ENCODE data around the gene PRSS36. TPM values are rescaled to one million over a fixed set of nuclear protein-coding genes. Genes with fewer than 3 reads are reported as not detected.

Gene PRSS36
- total RNA-seq, 1 donor from 2014 or later: 0.39 TPM

GRCh38 chr16:31128711-31129567 lies 20.9 kb downstream of the PRSS36 start:
- DNase-seq (ENCODE audit: low read depth in 2 of 2): no peak

GRCh38 chr16:31127182-31127581 lies 22.7 kb downstream of the PRSS36 start:
- DNase-seq (ENCODE audit: low read depth in 2 of 2): no peak

- no peak for DNase-seq (ENCODE audit: low read depth in 2 of 2)
Observed at GRCh38 chr16:31125844-31126243, 24.0 kb downstream of the PRSS36 start.

- no peak for DNase-seq (ENCODE audit: low read depth in 2 of 2)
Observed at GRCh38 chr16:31120129-31120528, 29.7 kb downstream of the PRSS36 start.

- DNase-seq (ENCODE audit: low read depth in 2 of 2): no peak
Observed at GRCh38 chr16:31118223-31119155, 31.4 kb downstream of the PRSS36 start.

- peak; percentile 92 to 99 for DNase-seq (ENCODE audit: low read depth in 2 of 2)
Observed at GRCh38 chr16:31117384-31118222, 32.3 kb downstream of the PRSS36 start, which contains the start of gene KAT8. KAT8 (plus strand) TSS chr16:31117664; CDS start chr16:31117682, 18 bp downstream.

- no peak for DNase-seq (ENCODE audit: low read depth in 2 of 2)
Observed at GRCh38 chr16:31114468-31114867, 35.4 kb downstream of the PRSS36 start.

GRCh38 chr16:31113121-31114120 lies 36.4 kb downstream of the PRSS36 start:
- no peak for DNase-seq (ENCODE audit: low read depth in 2 of 2)

GRCh38 chr16:31112711-31113110 lies 37.2 kb downstream of the PRSS36 start:
- no peak for DNase-seq (ENCODE audit: low read depth in 2 of 2)

- DNase-seq (ENCODE audit: low read depth in 2 of 2): no peak
Observed at GRCh38 chr16:31111881-31112466, 37.9 kb downstream of the PRSS36 start.

GRCh38 chr16:31110106-31111034 lies 39.5 kb downstream of the PRSS36 start:
- no peak for DNase-seq (ENCODE audit: low read depth in 2 of 2)

GRCh38 chr16:31109622-31110021 lies 40.2 kb downstream of the PRSS36 start:
- DNase-seq (ENCODE audit: low read depth in 2 of 2): no peak

GRCh38 chr16:31108794-31109558 lies 40.9 kb downstream of the PRSS36 start:
- no peak for DNase-seq (ENCODE audit: low read depth in 2 of 2)

- peak; percentile 27 to 70 for DNase-seq (ENCODE audit: low read depth in 2 of 2)
Observed at GRCh38 chr16:31108035-31108793, 41.7 kb downstream of the PRSS36 start, which contains the start of gene BCKDK. BCKDK (plus strand) TSS chr16:31108386; CDS start chr16:31109224, 838 bp downstream.

- DNase-seq (ENCODE audit: low read depth in 2 of 2): no peak
Observed at GRCh38 chr16:31107465-31107867, 42.4 kb downstream of the PRSS36 start.

GRCh38 chr16:31106509-31107464 lies 43.1 kb downstream of the PRSS36 start:
- DNase-seq (ENCODE audit: low read depth in 2 of 2): no peak
